Measurements from ENCODE around the gene PYGM. TPM values are rescaled to one million over a fixed set of nuclear protein-coding genes. Genes with fewer than 3 reads are reported as not detected.

PYGM gene
- total RNA-seq, 6 experiments from 2014 or later = 0.11 to 0.21 (median 0.13) TPM; not detected in 2

- H3K27ac Mint-ChIP-seq = no peak within 1 kb of the TSS
- no peaks in the 10 kb centered on the region for H3K9me3 Mint-ChIP-seq
- peaks cover 55% of the 10 kb centered on the region for H3K27me3 Mint-ChIP-seq (ENCODE audit: insufficient read depth)
- H3K36me3 Mint-ChIP-seq (ENCODE audit: low read depth) = no peaks in the 10 kb centered on the region
- H3K4me3 Mint-ChIP-seq = peak within 1 kb of the TSS; percentile 47
- DNase-seq = peak; percentile 76
- TF ChIP-seq CTCF (IDR thresholded peaks at IDR 0.05) = peak; percentile 99
- H3K4me1 Mint-ChIP-seq (ENCODE audit: low read depth) = no peaks in the 10 kb centered on the region
Measured at GRCh38 chr11:64723117-64723906, 36.5 kb downstream of the PYGM start, which contains the start of gene NRXN2. NRXN2 (minus strand) TSS chr11:64723197; CDS start chr11:64713699, 9,498 bp downstream.

- Mint-ChIP-seq H3K27ac (no peak overlapping the region), H3K9me3 (no peaks in the 10 kb centered on the region), H3K27me3 (ENCODE audit: insufficient read depth) (peaks cover 55% of the 10 kb centered on the region), H3K36me3 (ENCODE audit: low read depth) (no peaks in the 10 kb centered on the region), H3K4me3 (no peak overlapping the region), H3K4me1 (ENCODE audit: low read depth) (no peaks in the 10 kb centered on the region)
- no peak for TF ChIP-seq CTCF (IDR thresholded peaks at IDR 0.05)
- no peak for DNase-seq
Measured at GRCh38 chr11:64722141-64723065, 37.4 kb downstream of the PYGM start.

DNA sequence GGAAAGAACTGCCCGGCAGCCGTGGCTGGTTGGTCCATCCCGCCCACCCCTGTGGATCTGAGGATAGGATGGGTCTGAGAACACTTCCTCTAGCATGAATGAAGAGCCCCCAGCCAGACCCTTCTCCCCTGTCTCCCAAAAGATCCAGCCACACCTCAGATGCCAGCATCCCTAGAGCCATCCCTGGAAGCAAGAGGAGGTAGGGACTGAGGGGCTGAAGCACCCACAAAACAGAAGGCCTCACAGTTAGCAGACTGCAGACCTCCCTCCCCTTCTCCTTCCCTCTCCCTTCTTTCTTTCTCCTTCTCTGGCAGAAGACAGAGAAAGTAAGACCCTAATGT lies 38.4 kb downstream of the PYGM start:
- no peak for DNase-seq
- H3K27me3 Mint-ChIP-seq (ENCODE audit: insufficient read depth) = peaks cover 59% of the 10 kb centered on the region
- H3K27ac Mint-ChIP-seq = no peak overlapping the region

DNA sequence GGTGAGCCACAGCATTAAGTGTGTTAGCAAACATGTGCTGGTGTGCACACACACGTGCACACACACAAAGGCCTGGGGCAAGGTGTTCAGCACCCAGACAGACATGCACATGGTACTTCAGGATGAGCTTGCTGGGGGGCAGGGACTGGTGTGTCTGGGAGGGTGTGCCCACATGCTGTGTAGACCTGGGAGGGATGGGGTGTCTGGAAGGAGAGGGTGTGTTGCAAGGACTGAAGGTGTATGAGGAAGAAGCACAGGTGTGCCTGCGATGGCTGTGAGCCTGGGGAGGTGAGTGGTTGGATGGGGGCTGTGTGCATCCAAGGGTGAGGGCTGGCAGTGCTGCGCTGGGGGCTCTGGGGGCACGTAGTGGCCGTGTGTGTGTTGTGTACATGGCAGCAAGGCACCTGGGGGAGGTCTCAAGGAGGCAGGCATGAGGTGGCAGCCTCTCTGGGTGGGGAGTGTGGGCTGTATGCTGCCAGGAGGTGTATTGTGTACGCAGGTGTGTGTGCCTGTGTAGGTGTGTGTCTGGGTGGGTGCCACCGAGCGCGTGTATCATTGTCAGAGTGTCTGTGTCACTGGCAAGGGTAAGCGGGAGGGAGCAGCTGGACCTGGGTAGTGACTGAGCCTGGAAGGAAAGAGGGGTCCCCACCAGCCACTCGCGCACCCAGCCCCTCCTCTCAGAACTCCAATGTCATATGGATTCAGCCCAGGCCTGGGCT lies 39.0 kb downstream of the PYGM start:
- no peaks in the 10 kb centered on the region for H3K4me1 Mint-ChIP-seq (ENCODE audit: low read depth)
- TF ChIP-seq CTCF (IDR thresholded peaks at IDR 0.05) = no peak
- H3K4me3 Mint-ChIP-seq = no peak overlapping the region
- no peaks in the 10 kb centered on the region for H3K9me3 Mint-ChIP-seq
- DNase-seq = no peak
- no peaks in the 10 kb centered on the region for H3K36me3 Mint-ChIP-seq (ENCODE audit: low read depth)
- H3K27ac Mint-ChIP-seq = no peak overlapping the region
- H3K27me3 Mint-ChIP-seq (ENCODE audit: insufficient read depth) = peaks cover 62% of the 10 kb centered on the region

More for the DNA sequence above, 38.4 kb downstream of the PYGM start:
- no peaks in the 10 kb centered on the region for H3K9me3 Mint-ChIP-seq
- H3K4me1 Mint-ChIP-seq (ENCODE audit: low read depth) = no peaks in the 10 kb centered on the region
- no peak overlapping the region for H3K4me3 Mint-ChIP-seq
- H3K36me3 Mint-ChIP-seq (ENCODE audit: low read depth) = no peaks in the 10 kb centered on the region
- TF ChIP-seq CTCF (IDR thresholded peaks at IDR 0.05) = no peak

GRCh38 chr11:64720167-64720566 lies 39.6 kb downstream of the PYGM start:
- H3K9me3 Mint-ChIP-seq = no peaks in the 10 kb centered on the region
- DNase-seq = no peak
- no peaks in the 10 kb centered on the region for H3K36me3 Mint-ChIP-seq (ENCODE audit: low read depth)
- no peak overlapping the region for H3K4me3 Mint-ChIP-seq
- H3K4me1 Mint-ChIP-seq (ENCODE audit: low read depth) = no peaks in the 10 kb centered on the region
- no peak for TF ChIP-seq CTCF (IDR thresholded peaks at IDR 0.05)
- H3K27me3 Mint-ChIP-seq (ENCODE audit: insufficient read depth) = peaks cover 62% of the 10 kb centered on the region
- H3K27ac Mint-ChIP-seq = no peak overlapping the region

All from HFFc6 (cell line).